IMR-90 (cell line): Measurements from ENCODE around the gene COL4A1. TPM values are rescaled to one million over a fixed set of nuclear protein-coding genes. Genes with fewer than 3 reads are reported as not detected.
A peak's percentile ranks its signal among the peaks of the same experiment; 100 is the strongest.

Source experiments
- ATAC-seq: fragments of 200-7000 bp; cut with Tn5 transposase; 2 replicates; pipeline ENCODE4 v1.9.1; 2020; ENCODE audit warnings: low read depth, mild to moderate bottlenecking, moderate library complexity
- BruUV-seq: library from RNA; stranded (reverse); fragments of 400-500 nt; replicated peaks from 2 replicates; lab custom pipeline; 2021; lab: Mats Ljungman, UMichigan
- CTCF ChIA-PET: fragments of 300-600 bp; formaldehyde crosslinking; extraction: SDS; loops from one replicate; lab custom pipeline; 2021; ENCODE audit warnings: antibody characterized with exemption; lab: Yijun Ruan, JAX
- POLR2A ChIA-PET: fragments of 300-600 bp; sonication (Branson Sonifier 250); formaldehyde crosslinking; loops from one replicate; lab custom pipeline; 2022; ENCODE audit warnings: antibody characterized with exemption; ENCODE audit not compliant: unreplicated experiment; lab: Charles Lee
- DNase-seq: peaks from one replicate; pipeline ENCODE4 v3.0.0; 2013
- H2AFZ ChIP-seq: replicated peaks from 2 replicates; pipeline ENCODE3; 2013; ENCODE audit warnings: low read length, mild to moderate bottlenecking; ENCODE audit not compliant: poor library complexity
- H2AK5ac ChIP-seq: 2 replicates; pipeline ENCODE4 v1.6.1; 2013; ENCODE audit warnings: low read depth, low read length, inconsistent platforms
- H2AK9ac ChIP-seq: replicated peaks from 2 replicates; pipeline ENCODE3; 2013; ENCODE audit warnings: mild to moderate bottlenecking, low read depth, low read length, moderate library complexity; ENCODE audit not compliant: poor library complexity
- H2BK120ac ChIP-seq: 2 replicates; pipeline ENCODE4 v1.6.1; 2013; ENCODE audit warnings: low read depth, low read length, inconsistent platforms
- H2BK15ac ChIP-seq: 3 replicates; pipeline ENCODE4 v1.6.1; 2013; ENCODE audit warnings: low read depth, low read length, inconsistent platforms
- H2BK20ac ChIP-seq: 2 replicates; pipeline ENCODE4 v1.6.1; 2013; ENCODE audit warnings: low read depth, mild to moderate bottlenecking, inconsistent platforms, low read length, moderate library complexity
- H2BK5ac ChIP-seq: 2 replicates; pipeline ENCODE4 v1.6.1; 2013; ENCODE audit warnings: mild to moderate bottlenecking, low read depth, low read length, inconsistent platforms; ENCODE audit not compliant: poor library complexity, severe bottlenecking
- H3K14ac ChIP-seq: replicated peaks from 2 replicates; pipeline ENCODE4 v1.6.1; 2013; ENCODE audit warnings: low read depth, low read length, inconsistent platforms
- H3K18ac ChIP-seq: 2 replicates; pipeline ENCODE4 v1.6.1; 2013; ENCODE audit warnings: low read depth, low read length, control low read depth
- H3K23ac ChIP-seq: 2 replicates; pipeline ENCODE4 v1.6.1; 2013; ENCODE audit warnings: low read depth, low read length, inconsistent platforms
- H3K27ac ChIP-seq: 2 replicates; pipeline ENCODE4 v1.5.1; 2013; ENCODE audit warnings: mild to moderate bottlenecking, control low read depth, low read length; ENCODE audit not compliant: insufficient read depth
- H3K27me3 ChIP-seq: 2 replicates; pipeline ENCODE4 v1.6.1; 2013; ENCODE audit warnings: low read length; ENCODE audit not compliant: control insufficient read depth, insufficient read depth
- H3K36me3 ChIP-seq: 2 replicates; pipeline ENCODE4 v1.6.1; 2013; ENCODE audit warnings: low read length, mixed read lengths; ENCODE audit not compliant: control insufficient read depth, insufficient read depth
- H3K4ac ChIP-seq: 2 replicates; pipeline ENCODE4 v1.6.1; 2013; ENCODE audit warnings: low read depth, low read length, inconsistent platforms
- H3K4me1 ChIP-seq: 2 replicates; pipeline ENCODE4 v1.6.1; 2013; ENCODE audit warnings: low read length, mixed read lengths; ENCODE audit not compliant: control insufficient read depth, insufficient read depth
- H3K4me2 ChIP-seq: 2 replicates; pipeline ENCODE4 v1.6.1; 2013; ENCODE audit warnings: low read depth, mild to moderate bottlenecking, control low read depth, low read length, moderate library complexity
- H3K4me3 ChIP-seq: 2 replicates; pipeline ENCODE4 v1.5.1; 2013; ENCODE audit warnings: low read depth, mild to moderate bottlenecking, control low read depth, low read length, moderate library complexity; ENCODE audit not compliant: insufficient read depth
- H3K56ac ChIP-seq: 2 replicates; pipeline ENCODE4 v1.6.1; 2013; ENCODE audit warnings: low read length, inconsistent platforms; ENCODE audit not compliant: insufficient read depth; ENCODE audit errors: extremely low read depth
- H3K79me1 ChIP-seq, 2 experiments: 2 replicates each; pipeline ENCODE4 v1.6.1; 2013; ENCODE audit warnings: low read length in 2 of 2, inconsistent platforms in 1 of 2, low read depth in 1 of 2
- H3K9ac ChIP-seq: 2 replicates; pipeline ENCODE4 v1.6.1; 2013; ENCODE audit warnings: low read depth, low read length, control low read depth
- H3K9me1 ChIP-seq: 2 replicates; pipeline ENCODE4 v1.6.1; 2013; ENCODE audit warnings: low read length, inconsistent platforms; ENCODE audit not compliant: insufficient read depth
- H3K9me3 ChIP-seq: 2 replicates; pipeline ENCODE4 v1.6.1; 2013; ENCODE audit warnings: low read length; ENCODE audit not compliant: control insufficient read depth, insufficient read depth
- H4K20me1 ChIP-seq: 2 replicates; pipeline ENCODE4 v1.6.1; 2013; ENCODE audit warnings: low read length, inconsistent platforms; ENCODE audit not compliant: insufficient read depth
- H4K5ac ChIP-seq: 2 replicates; pipeline ENCODE4 v1.6.1; 2013; ENCODE audit warnings: mild to moderate bottlenecking, low read depth, low read length, control low read depth
- H4K8ac ChIP-seq, 2 experiments: 2 replicates each; pipeline ENCODE4 v1.6.1; 2013; ENCODE audit warnings: low read depth in 2 of 2, low read length in 2 of 2, control low read depth in 1 of 2, inconsistent platforms in 1 of 2
- H4K91ac ChIP-seq: 2 replicates; pipeline ENCODE4 v1.6.1; 2013; ENCODE audit warnings: low read depth, low read length, inconsistent platforms; ENCODE audit not compliant: insufficient read depth
- CHD1 ChIP-seq: IDR thresholded peaks from 2 replicates; pipeline ENCODE4 v1.6.1; 2012; ENCODE audit warnings: low read depth, low read length, improper control_type of control experiment
- FOS ChIP-seq: fragments of 150-350 bp; IDR thresholded peaks from 2 replicates; pipeline ENCODE4 v1.6.1; 2016; ENCODE audit warnings: low read depth, low read length
- MAFK ChIP-seq: IDR thresholded peaks from 2 replicates; pipeline ENCODE4 v1.6.1; 2012; ENCODE audit warnings: low read depth, low read length, improper control_type of control experiment
- MAZ ChIP-seq: IDR thresholded peaks from 2 replicates; pipeline ENCODE4 v1.6.1; 2012; ENCODE audit warnings: low read depth, mild to moderate bottlenecking, low read length, improper control_type of control experiment, moderate library complexity, borderline replicate concordance
- MXI1 ChIP-seq: IDR thresholded peaks from 2 replicates; pipeline ENCODE4 v1.6.1; 2012; ENCODE audit warnings: low read depth, mild to moderate bottlenecking, low read length, moderate library complexity, borderline replicate concordance
- NFE2L2 ChIP-seq: fragments of 150-350 bp; IDR thresholded peaks from 2 replicates; pipeline ENCODE4 v1.6.1; 2016; ENCODE audit warnings: low read depth, mild to moderate bottlenecking, low read length
- POLR2A ChIP-seq: IDR thresholded peaks from 2 replicates; pipeline ENCODE4 v1.6.1; 2012; ENCODE audit warnings: mild to moderate bottlenecking, low read depth, low read length
- RAD21 ChIP-seq: IDR thresholded peaks from 2 replicates; pipeline ENCODE4 v1.6.1; 2012; ENCODE audit warnings: low read length, improper control_type of control experiment
- RCOR1 ChIP-seq: IDR thresholded peaks from 2 replicates; pipeline ENCODE4 v1.6.1; 2012; ENCODE audit warnings: mild to moderate bottlenecking, low read length, improper control_type of control experiment; ENCODE audit not compliant: insufficient replicate concordance
- RFX5 ChIP-seq: IDR thresholded peaks from 2 replicates; pipeline ENCODE4 v1.8.0; 2012; ENCODE audit warnings: low read depth, mild to moderate bottlenecking, low read length, moderate library complexity
- SMC3 ChIP-seq: fragments of 150-350 bp; IDR thresholded peaks from 2 replicates; pipeline ENCODE4 v1.6.1; 2016; ENCODE audit warnings: low read depth, mild to moderate bottlenecking, antibody characterized with exemption, low read length, moderate library complexity
- WGBS, 2 experiments: methylation state at CpG; one replicate each; pipeline versions ENCODE4 v1.1.5 to v1.1.7; 2013; ENCODE audit warnings: missing lambda C conversion rate in 2 of 2; ENCODE audit not compliant: insufficient read length in 1 of 2; ENCODE audit errors: extremely low coverage in 2 of 2; 5-methylcytosine and 5-hydroxymethylcytosine counted together
- dilution Hi-C: fragments of 300-500 bp; cut with HindIII; formaldehyde crosslinking; loops from one replicate; pipeline ENCODE4 v1.14.3; 2018; ENCODE audit warnings: low sequenced_read_pairs; ENCODE audit not compliant: unreplicated experiment
- in situ Hi-C: fragments of 300-500 bp; cut with MboI; formaldehyde crosslinking; loops from 3 replicates; pipeline ENCODE4 v1.14.3; 2019; ENCODE audit warnings: low sequenced_read_pairs, inconsistent platforms, mixed read lengths
- intact Hi-C: fragments of 100-400 bp; cut with micrococcal nuclease; formaldehyde crosslinking; loops from 2 replicates; pipeline ENCODE4 v1.10.0; 2022
- polyA plus RNA-seq, 3 experiments: library from polyadenylated mRNA; depleted of rRNA; stranded (reverse); fragments of >200 nt; gene quantifications; 2 replicates each; pipeline ENCODE4 v1.2.3, GENCODE V29; 2012; ENCODE audit warnings: low replicate concordance in 1 of 3
- total RNA-seq: library from RNA; depleted of rRNA; stranded (reverse); fragments of >200 nt; gene quantifications from 2 replicates; pipeline ENCODE4 v1.2.3, GENCODE V29; 2012
- TF ChIP-seq, protein P1 (sequence below): conservative IDR thresholded peaks from 2 replicates; pipeline ENCODE4 v1.5.1; 2012; ENCODE audit warnings: mild to moderate bottlenecking, low read depth, low read length, improper control_type of control experiment
- TF ChIP-seq, protein P2 (sequence below): fragments of 150-350 bp; IDR thresholded peaks from 2 replicates; pipeline ENCODE4 v1.6.1; 2017; ENCODE audit warnings: mild to moderate bottlenecking, antibody characterized with exemption, low read length, low read depth

COL4A1 gene
- total and polyA plus RNA-seq, 2 of the 4 experiments (the other 2 are of a cell fraction), result 230 to 337 TPM

DNA sequence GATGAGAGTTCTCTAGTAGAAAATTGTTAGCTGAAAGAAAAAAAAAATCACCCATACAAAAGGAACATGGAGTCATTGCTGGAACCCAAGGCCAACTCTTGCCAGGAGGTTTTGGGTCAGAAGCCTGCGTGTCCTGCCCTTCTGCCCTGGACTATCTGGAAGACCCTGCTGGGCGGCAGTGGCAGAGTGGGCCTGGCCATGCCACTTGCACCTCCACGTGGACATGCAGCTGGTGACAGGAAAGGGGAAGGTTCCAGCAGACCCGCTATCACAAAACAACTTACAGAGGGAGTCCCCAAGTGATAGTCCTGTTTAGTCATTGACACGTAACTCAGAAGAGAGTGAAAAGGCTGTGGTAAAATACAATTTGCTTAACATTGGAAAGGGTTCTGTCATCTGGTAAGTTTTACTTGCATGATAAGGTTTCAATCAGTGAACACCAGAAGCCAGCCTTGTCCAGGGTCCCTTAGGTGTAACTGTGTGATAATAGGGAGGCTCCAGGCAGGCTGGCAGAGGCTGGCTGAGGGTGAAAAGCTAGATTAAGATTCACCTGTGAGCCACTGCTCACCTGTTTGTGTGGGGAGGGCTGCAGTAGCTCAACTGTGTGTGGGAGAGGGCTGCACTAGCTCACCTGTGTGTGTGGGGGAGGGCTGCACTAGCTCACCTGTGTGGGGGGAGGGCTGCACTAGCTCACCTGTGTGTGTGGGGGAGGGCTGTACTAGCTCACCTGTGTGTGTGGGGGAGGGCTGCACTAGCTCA is 47.9 kb upstream of the COL4A1 start:
- H3K9me1 ChIP-seq, result peaks cover 51% of the 10 kb centered on the region
- H3K36me3 ChIP-seq, result peaks cover 26% of the 10 kb centered on the region
- intact Hi-C loops (no loop called here), dilution Hi-C loops (no loop called here), in situ Hi-C loops (no loop called here)
- H3K23ac ChIP-seq, result no peak overlapping the region
- H3K27ac ChIP-seq, result no peak overlapping the region; the same call in 1 of the 2 replicates
- no peak overlapping the region for H3K56ac ChIP-seq
- H2BK5ac ChIP-seq, result no peak overlapping the region
- H3K27me3 ChIP-seq, result no peaks in the 10 kb centered on the region
- no CpG with 5 or more reads among the region's 5 CpGs for WGBS, 2 experiments
- H3K9me3 ChIP-seq, result no peaks in the 10 kb centered on the region
- DNase-seq (no peak), ATAC-seq (no peak)
- no peak overlapping the region for H2BK15ac ChIP-seq
- H3K4me3 ChIP-seq, result no peak overlapping the region
- peak overlapping the region; percentile 30; the same call in 1 of the 2 replicates for H4K91ac ChIP-seq
- H2BK20ac ChIP-seq, result 0 out of 2 replicates have a peak overlapping the region, but pooled peaks have one; percentile 18
- peaks cover 50% of the 10 kb centered on the region for H4K20me1 ChIP-seq
- ChIA-PET POLR2A (no interaction called here), CTCF (interaction anchor here (0.6 to 1.6 kb wide), 3 partner anchors 16 to 46 kb away, joined by 3 read pairs; no protein-coding TSS in a partner anchor)
- H2AK5ac ChIP-seq, result peak overlapping the region; percentile 45
- peak overlapping the region; percentile 48; the same call in 1 of the 2 replicates for H3K4ac ChIP-seq
- H3K14ac ChIP-seq, result no peak overlapping the region
- BruUV-seq, result no TSS peak
- H2BK120ac ChIP-seq, result peak overlapping the region; percentile 49; the same call in 1 of the 2 replicates
- no peak overlapping the region for H4K5ac ChIP-seq
- peaks cover 26 to 83% of the 10 kb centered on the region in 2 experiments for H3K79me1 ChIP-seq
- H3K9ac ChIP-seq, result no peak overlapping the region
- peaks cover 13% of the 10 kb centered on the region for H3K4me1 ChIP-seq
- H3K18ac ChIP-seq, result no peak overlapping the region
- no peak overlapping the region for H4K8ac ChIP-seq
- no peak overlapping the region for H2AK9ac ChIP-seq
- H3K4me2 ChIP-seq, result no peak overlapping the region
- TF ChIP-seq RAD21 (no peak), POLR2A (no peak), MXI1 (no peak), NFE2L2 (no peak), FOS (no peak), CHD1 (no peak), RFX5 (no peak), MAFK (no peak), RCOR1 (no peak), MAZ (no peak), SMC3 (no peak)
- TF ChIP-seq, protein P1, sequence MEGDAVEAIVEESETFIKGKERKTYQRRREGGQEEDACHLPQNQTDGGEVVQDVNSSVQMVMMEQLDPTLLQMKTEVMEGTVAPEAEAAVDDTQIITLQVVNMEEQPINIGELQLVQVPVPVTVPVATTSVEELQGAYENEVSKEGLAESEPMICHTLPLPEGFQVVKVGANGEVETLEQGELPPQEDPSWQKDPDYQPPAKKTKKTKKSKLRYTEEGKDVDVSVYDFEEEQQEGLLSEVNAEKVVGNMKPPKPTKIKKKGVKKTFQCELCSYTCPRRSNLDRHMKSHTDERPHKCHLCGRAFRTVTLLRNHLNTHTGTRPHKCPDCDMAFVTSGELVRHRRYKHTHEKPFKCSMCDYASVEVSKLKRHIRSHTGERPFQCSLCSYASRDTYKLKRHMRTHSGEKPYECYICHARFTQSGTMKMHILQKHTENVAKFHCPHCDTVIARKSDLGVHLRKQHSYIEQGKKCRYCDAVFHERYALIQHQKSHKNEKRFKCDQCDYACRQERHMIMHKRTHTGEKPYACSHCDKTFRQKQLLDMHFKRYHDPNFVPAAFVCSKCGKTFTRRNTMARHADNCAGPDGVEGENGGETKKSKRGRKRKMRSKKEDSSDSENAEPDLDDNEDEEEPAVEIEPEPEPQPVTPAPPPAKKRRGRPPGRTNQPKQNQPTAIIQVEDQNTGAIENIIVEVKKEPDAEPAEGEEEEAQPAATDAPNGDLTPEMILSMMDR, result no peak
- TF ChIP-seq, protein P2, sequence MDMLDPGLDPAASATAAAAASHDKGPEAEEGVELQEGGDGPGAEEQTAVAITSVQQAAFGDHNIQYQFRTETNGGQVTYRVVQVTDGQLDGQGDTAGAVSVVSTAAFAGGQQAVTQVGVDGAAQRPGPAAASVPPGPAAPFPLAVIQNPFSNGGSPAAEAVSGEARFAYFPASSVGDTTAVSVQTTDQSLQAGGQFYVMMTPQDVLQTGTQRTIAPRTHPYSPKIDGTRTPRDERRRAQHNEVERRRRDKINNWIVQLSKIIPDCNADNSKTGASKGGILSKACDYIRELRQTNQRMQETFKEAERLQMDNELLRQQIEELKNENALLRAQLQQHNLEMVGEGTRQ, result no peak
- H2AFZ ChIP-seq, result no peak overlapping the region
